Astrocyte of the spinal cord (primary cell): ENCODE results near the gene KCNIP2.

Experiments
- DNase-seq: peaks from one replicate; pipeline ENCODE4 v3.0.0; 2011; ENCODE audit warnings: low read depth, low spot score
- H3K4me3 ChIP-seq: 2 replicates; pipeline ENCODE4 v1.5.1; 2011; ENCODE audit warnings: low read depth, mild to moderate bottlenecking, low read length, moderate library complexity
- CTCF ChIP-seq: IDR thresholded peaks from 2 replicates; pipeline ENCODE4 v1.5.1; 2012; ENCODE audit warnings: low read depth, mild to moderate bottlenecking, low read length, inconsistent platforms
- in situ Hi-C: cut with HindIII; loops from 2 replicates; pipeline ENCODE4 v1.10.0; 2017; ENCODE audit warnings: low sequenced_read_pairs

The KCNIP2 gene

GRCh38 chr10:101835362-101835761 is 8.2 kb downstream of the KCNIP2 start:
- in situ Hi-C loops, result no loop called here

GRCh38 chr10:101834341-101834740 is 9.3 kb downstream of the KCNIP2 start:
- H3K4me3 ChIP-seq, result no peak overlapping the region
- no peak for DNase-seq
- in situ Hi-C loops, result no loop called here
- TF ChIP-seq CTCF, result no peak

More at GRCh38 chr10:101835362-101835761, 8.2 kb downstream of the KCNIP2 start:
- DNase-seq, result no peak
- H3K4me3 ChIP-seq, result no peak overlapping the region
- no peak for TF ChIP-seq CTCF

GRCh38 chr10:101833466-101833865 is 10.1 kb downstream of the KCNIP2 start:
- H3K4me3 ChIP-seq, result no peak overlapping the region
- in situ Hi-C loops, result no loop called here
- no peak for DNase-seq
- no peak for TF ChIP-seq CTCF

- DNase-seq, result no peak
- no peak overlapping the region for H3K4me3 ChIP-seq
- in situ Hi-C loops, result no loop called here
- no peak for TF ChIP-seq CTCF
These were observed 11.3 kb downstream of the KCNIP2 start for GRCh38 chr10:101832325-101832771.

GRCh38 chr10:101831169-101831811 is 12.3 kb downstream of the KCNIP2 start:
- H3K4me3 ChIP-seq, result peak overlapping the region; percentile 45
- TF ChIP-seq CTCF, result no peak
- no peak for DNase-seq
- in situ Hi-C loops, result no loop called here

- no peak for TF ChIP-seq CTCF
- in situ Hi-C loops, result no loop called here
- peak overlapping the region; percentile 45 for H3K4me3 ChIP-seq
- peak; percentile 84 for DNase-seq
These were observed 13.1 kb downstream of the KCNIP2 start for GRCh38 chr10:101830322-101831168.
